GM12874 (cell line): Measurements from ENCODE around the gene PTPRN2.

Source experiments
- CTCF ChIP-seq: IDR thresholded peaks from 2 replicates; pipeline ENCODE4 v1.5.1; 2011; ENCODE audit warnings: low read depth, mild to moderate bottlenecking, control low read depth, low read length, moderate library complexity; ENCODE audit not compliant: insufficient read depth

Gene PTPRN2

GRCh38 chr7:158143196-158144120, 444.2 kb downstream of the PTPRN2 start:
- TF ChIP-seq CTCF: no peak

GRCh38 chr7:158142657-158143056, 445.0 kb downstream of the PTPRN2 start:
- TF ChIP-seq CTCF: no peak

- no peak for TF ChIP-seq CTCF
Observed at GRCh38 chr7:158141806-158142518, 445.7 kb downstream of the PTPRN2 start.

- no peak for TF ChIP-seq CTCF
Observed at GRCh38 chr7:158141221-158141582, 446.4 kb downstream of the PTPRN2 start.

GRCh38 chr7:158140538-158141220, 446.9 kb downstream of the PTPRN2 start:
- no peak for TF ChIP-seq CTCF

GRCh38 chr7:158139499-158139898, 448.1 kb downstream of the PTPRN2 start:
- no peak for TF ChIP-seq CTCF

- TF ChIP-seq CTCF: no peak
Observed at GRCh38 chr7:158138329-158138597, 449.4 kb downstream of the PTPRN2 start.
